ENCODE data around the gene SLC35G6. TPM values are rescaled to one million over a fixed set of nuclear protein-coding genes. Genes with fewer than 3 reads are reported as not detected.

The SLC35G6 gene
- total RNA-seq (2022; extraction: Qiagen RNA extraction), result not detected in 5 replicates

GRCh38 chr17:7481275-7481674 lies at the start of gene SLC35G6:
TSS of gene SLC35G6 (plus strand) at chr17:7481446. CDS start at chr17:7481517, 71 bp downstream.

GRCh38 chr17:7439462-7440112 lies 41.7 kb upstream of the SLC35G6 start, which contains the start of gene FGF11:
TSS of gene FGF11 (plus strand) at chr17:7439512. CDS start at chr17:7439621, 109 bp downstream.

GRCh38 chr17:7444682-7445618 lies 36.3 kb upstream of the SLC35G6 start, which contains the start of gene CHRNB1:
TSS of gene CHRNB1 (plus strand) at chr17:7445061. CDS start at chr17:7445128, 67 bp downstream.

DNA sequence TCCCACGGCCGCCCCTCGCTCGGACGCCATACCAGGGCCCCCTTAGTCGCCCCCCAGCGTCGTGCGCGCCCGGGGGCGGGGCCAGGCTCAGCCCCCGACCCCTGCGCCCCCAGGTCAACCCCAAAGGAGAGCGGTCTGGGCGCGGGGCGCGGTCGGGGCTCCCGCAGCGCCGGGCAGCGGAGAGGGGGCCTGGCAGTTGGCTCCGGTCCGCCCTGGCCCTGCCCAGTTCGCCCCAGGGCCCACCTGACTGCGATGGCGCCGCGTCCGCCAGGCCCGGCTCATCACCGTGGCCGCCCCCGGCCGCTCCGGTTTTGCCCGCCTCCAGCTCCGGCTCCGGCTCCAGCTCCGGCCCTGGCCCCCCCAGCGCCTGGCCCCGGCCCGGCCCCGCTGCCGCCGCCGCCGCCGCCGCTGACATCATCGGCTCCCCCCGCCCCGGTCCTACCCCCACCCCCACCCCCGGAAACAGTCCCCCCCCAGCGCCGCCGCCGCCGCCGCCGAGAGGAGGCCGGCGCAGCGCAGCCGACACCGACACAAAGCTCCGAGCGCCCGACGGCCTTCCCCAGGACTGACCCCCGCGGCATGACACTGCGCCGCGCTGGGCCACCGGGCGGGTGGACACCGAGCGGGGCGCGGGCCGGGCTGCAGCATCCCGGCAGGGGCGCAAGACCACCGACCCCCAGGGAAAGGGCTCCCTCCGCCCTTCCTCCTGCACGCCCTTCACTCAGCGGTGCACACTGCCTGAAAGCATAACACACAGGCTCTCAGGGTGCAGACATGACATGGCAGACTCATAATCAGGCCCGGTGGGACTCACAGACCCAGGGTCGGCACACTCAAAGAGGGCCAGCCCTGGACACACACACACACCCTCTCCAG lies 1.8 kb upstream of the SLC35G6 start, which contains the start of gene ZBTB4:
ZBTB4 (minus strand) TSS at position 419 of the 876 bp plus-strand sequence. CDS start 12,830 bp downstream, outside the sequence.

GRCh38 chr17:7484067-7484918 lies 3.0 kb downstream of the SLC35G6 start, which contains the start of gene POLR2A:
TSS of gene POLR2A (plus strand) at chr17:7484366.

Other genes starting within 250 kb of the SLC35G6 start
- 33.5 to 47.2 TPM (median 44.9 TPM) in 5 replicates for gene DVL2, start 246.9 kb upstream of the SLC35G6 start, total RNA-seq (2022; extraction: Qiagen RNA extraction)
- gene PHF23, start 242.0 kb upstream of the SLC35G6 start, total RNA-seq (2022; extraction: Qiagen RNA extraction), result 93.9 to 117 TPM (median 104 TPM) in 5 replicates
- 596 to 790 TPM (median 609 TPM) in 5 replicates for gene GABARAP, start 239.0 kb upstream of the SLC35G6 start, total RNA-seq (2022; extraction: Qiagen RNA extraction)
- 218 to 267 TPM (median 246 TPM) in 5 replicates for gene CTDNEP1, start 229.7 kb upstream of the SLC35G6 start, total RNA-seq (2022; extraction: Qiagen RNA extraction)
- gene ELP5, start 229.2 kb upstream of the SLC35G6 start, total RNA-seq (2022; extraction: Qiagen RNA extraction), result 140 to 161 TPM (median 146 TPM) in 5 replicates
- 1.9 to 3.2 TPM (median 2.6 TPM) in 5 replicates for gene CLDN7, start 219.0 kb upstream of the SLC35G6 start, total RNA-seq (2022; extraction: Qiagen RNA extraction)
- gene SLC2A4, start 199.7 kb upstream of the SLC35G6 start, total RNA-seq (2022; extraction: Qiagen RNA extraction), result 0.30 to 0.69 TPM (median 0.60 TPM) in 5 replicates
- gene YBX2, start 186.8 kb upstream of the SLC35G6 start, total RNA-seq (2022; extraction: Qiagen RNA extraction), result 0.45 to 0.76 TPM (median 0.57 TPM) in 5 replicates
- 1,536 to 1,701 TPM (median 1,628 TPM) in 5 replicates for gene EIF5A, start 173.8 kb upstream of the SLC35G6 start, total RNA-seq (2022; extraction: Qiagen RNA extraction)
- gene GPS2, start 166.1 kb upstream of the SLC35G6 start, total RNA-seq (2022; extraction: Qiagen RNA extraction), result 82.4 to 111 TPM (median 103 TPM) in 5 replicates
- 15.2 to 33.7 TPM (median 30.6 TPM) in 5 replicates for gene NEURL4, start 152.1 kb upstream of the SLC35G6 start, total RNA-seq (2022; extraction: Qiagen RNA extraction)
- gene ACAP1, start 144.9 kb upstream of the SLC35G6 start, total RNA-seq (2022; extraction: Qiagen RNA extraction), result 1.4 to 3.6 TPM (median 2.7 TPM) in 5 replicates
- 9.7 to 12.6 TPM (median 11.4 TPM) in 5 replicates for gene KCTD11, start 129.3 kb upstream of the SLC35G6 start, total RNA-seq (2022; extraction: Qiagen RNA extraction)
- not detected in 5 replicates for gene TMEM95, start 126.3 kb upstream of the SLC35G6 start, total RNA-seq (2022; extraction: Qiagen RNA extraction)
- 1.1 to 1.5 TPM (median 1.3 TPM) in 5 replicates for gene TNK1, start 100.4 kb upstream of the SLC35G6 start, total RNA-seq (2022; extraction: Qiagen RNA extraction)
- gene PLSCR3, start 86.9 kb upstream of the SLC35G6 start, total RNA-seq (2022; extraction: Qiagen RNA extraction), result 36.7 to 50.6 TPM (median 41.6 TPM) in 5 replicates
- 204 to 220 TPM (median 207 TPM) in 5 replicates for gene TMEM256, start 77.3 kb upstream of the SLC35G6 start, total RNA-seq (2022; extraction: Qiagen RNA extraction)
- gene NLGN2, start 73.6 kb upstream of the SLC35G6 start, total RNA-seq (2022; extraction: Qiagen RNA extraction), result 11.3 to 19.7 TPM (median 17.9 TPM) in 5 replicates
- 0.09 to 0.18 TPM (median 0.12 TPM) in 4 of 5 replicates, not detected in the other for gene SPEM1, start 61.1 kb upstream of the SLC35G6 start, total RNA-seq (2022; extraction: Qiagen RNA extraction)
- 0.13 to 0.18 TPM in 2 of 5 replicates, not detected in the others for gene SPEM2, start 55.8 kb upstream of the SLC35G6 start, total RNA-seq (2022; extraction: Qiagen RNA extraction)
- gene SPEM3, start 52.6 kb upstream of the SLC35G6 start, total RNA-seq (2022; extraction: Qiagen RNA extraction), result 0.02 to 0.05 TPM (median 0.04 TPM) in 3 of 5 replicates, not detected in the others
- 10.3 to 14.6 TPM (median 13.0 TPM) in 5 replicates for gene TMEM102, start 46.0 kb upstream of the SLC35G6 start, total RNA-seq (2022; extraction: Qiagen RNA extraction)
- 1.1 to 1.3 TPM (median 1.1 TPM) in 5 replicates for gene FGF11, start 41.9 kb upstream of the SLC35G6 start, total RNA-seq (2022; extraction: Qiagen RNA extraction)
- 6.9 to 11.8 TPM (median 9.0 TPM) in 5 replicates for gene CHRNB1, start 36.4 kb upstream of the SLC35G6 start, total RNA-seq (2022; extraction: Qiagen RNA extraction)
- gene ZBTB4, start 1.8 kb upstream of the SLC35G6 start, total RNA-seq (2022; extraction: Qiagen RNA extraction), result 20.6 to 29.5 TPM (median 27.8 TPM) in 5 replicates
- 49.1 to 95.5 TPM (median 91.3 TPM) in 5 replicates for gene POLR2A, start 2.9 kb downstream of the SLC35G6 start, total RNA-seq (2022; extraction: Qiagen RNA extraction)
- 6.8 to 12.9 TPM (median 12.1 TPM) in 5 replicates for gene TNFSF12, start 67.6 kb downstream of the SLC35G6 start, total RNA-seq (2022; extraction: Qiagen RNA extraction)
- gene TNFSF13, start 77.3 kb downstream of the SLC35G6 start, total RNA-seq (2022; extraction: Qiagen RNA extraction), result 0.46 to 0.83 TPM (median 0.62 TPM) in 5 replicates
- gene SENP3, start 80.5 kb downstream of the SLC35G6 start, total RNA-seq (2022; extraction: Qiagen RNA extraction), result 87.8 to 104 TPM (median 102 TPM) in 5 replicates
- 24.8 to 38.2 TPM (median 33.6 TPM) in 5 replicates for gene CD68, start 98.2 kb downstream of the SLC35G6 start, total RNA-seq (2022; extraction: Qiagen RNA extraction)
- gene MPDU1, start 102.4 kb downstream of the SLC35G6 start, total RNA-seq (2022; extraction: Qiagen RNA extraction), result 117 to 135 TPM (median 121 TPM) in 5 replicates
- 0.16 to 0.27 TPM (median 0.20 TPM) in 5 replicates for gene SOX15, start 108.6 kb downstream of the SLC35G6 start, total RNA-seq (2022; extraction: Qiagen RNA extraction)
- 45.4 to 60.2 TPM (median 59.3 TPM) in 5 replicates for gene FXR2, start 133.5 kb downstream of the SLC35G6 start, total RNA-seq (2022; extraction: Qiagen RNA extraction)
- gene SAT2, start 146.4 kb downstream of the SLC35G6 start, total RNA-seq (2022; extraction: Qiagen RNA extraction), result 61.1 to 73.5 TPM (median 62.9 TPM) in 5 replicates
- 0.27 to 0.56 TPM (median 0.43 TPM) in 5 replicates for gene SHBG, start 148.7 kb downstream of the SLC35G6 start, total RNA-seq (2022; extraction: Qiagen RNA extraction)
- gene ATP1B2, start 169.5 kb downstream of the SLC35G6 start, total RNA-seq (2022; extraction: Qiagen RNA extraction), result 0.08 to 0.46 TPM (median 0.39 TPM) in 5 replicates
- 38.7 to 51.6 TPM (median 47.4 TPM) in 5 replicates for gene TP53, start 206.0 kb downstream of the SLC35G6 start, total RNA-seq (2022; extraction: Qiagen RNA extraction)
- 27.7 to 33.8 TPM (median 32.7 TPM) in 5 replicates for gene WRAP53, start 207.0 kb downstream of the SLC35G6 start, total RNA-seq (2022; extraction: Qiagen RNA extraction)
- gene EFNB3, start 223.8 kb downstream of the SLC35G6 start, total RNA-seq (2022; extraction: Qiagen RNA extraction), result 0.99 to 1.5 TPM (median 1.3 TPM) in 5 replicates
- gene DNAH2, start 236.3 kb downstream of the SLC35G6 start, total RNA-seq (2022; extraction: Qiagen RNA extraction), result 0.02 to 0.06 TPM (median 0.03 TPM) in 5 replicates